Measurements from ENCODE around the gene ZFAND3. TPM values are rescaled to one million over a fixed set of nuclear protein-coding genes. Genes with fewer than 3 reads are reported as not detected.

ZFAND3 gene
- total and polyA plus RNA-seq, 3 donors from 2014 or later, result 104 to 329 (median 109) TPM

DNA sequence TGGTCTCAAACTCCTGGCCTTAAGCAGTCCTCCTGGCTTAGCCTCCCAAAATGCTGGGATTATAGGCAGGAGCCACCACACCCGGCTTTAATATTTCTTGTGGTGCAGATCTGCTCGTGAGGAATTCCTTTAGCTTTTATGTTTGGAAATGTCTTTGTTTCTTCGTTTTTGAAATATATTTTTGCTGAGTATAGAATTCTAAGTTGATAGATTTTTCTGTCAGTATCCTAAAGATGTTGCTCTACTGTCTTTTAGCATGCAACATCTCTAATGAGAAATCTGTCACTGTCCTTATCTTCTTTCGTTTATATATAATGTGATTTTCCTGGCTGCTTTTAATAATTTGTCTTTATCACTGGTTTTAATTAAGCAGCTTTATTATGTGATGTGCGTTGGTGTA, 75.1 kb downstream of the ZFAND3 start:
- no peak for TF ChIP-seq POLR2A (IDR thresholded peaks at IDR 0.05)
- TF ChIP-seq, protein P1, sequence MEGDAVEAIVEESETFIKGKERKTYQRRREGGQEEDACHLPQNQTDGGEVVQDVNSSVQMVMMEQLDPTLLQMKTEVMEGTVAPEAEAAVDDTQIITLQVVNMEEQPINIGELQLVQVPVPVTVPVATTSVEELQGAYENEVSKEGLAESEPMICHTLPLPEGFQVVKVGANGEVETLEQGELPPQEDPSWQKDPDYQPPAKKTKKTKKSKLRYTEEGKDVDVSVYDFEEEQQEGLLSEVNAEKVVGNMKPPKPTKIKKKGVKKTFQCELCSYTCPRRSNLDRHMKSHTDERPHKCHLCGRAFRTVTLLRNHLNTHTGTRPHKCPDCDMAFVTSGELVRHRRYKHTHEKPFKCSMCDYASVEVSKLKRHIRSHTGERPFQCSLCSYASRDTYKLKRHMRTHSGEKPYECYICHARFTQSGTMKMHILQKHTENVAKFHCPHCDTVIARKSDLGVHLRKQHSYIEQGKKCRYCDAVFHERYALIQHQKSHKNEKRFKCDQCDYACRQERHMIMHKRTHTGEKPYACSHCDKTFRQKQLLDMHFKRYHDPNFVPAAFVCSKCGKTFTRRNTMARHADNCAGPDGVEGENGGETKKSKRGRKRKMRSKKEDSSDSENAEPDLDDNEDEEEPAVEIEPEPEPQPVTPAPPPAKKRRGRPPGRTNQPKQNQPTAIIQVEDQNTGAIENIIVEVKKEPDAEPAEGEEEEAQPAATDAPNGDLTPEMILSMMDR (IDR thresholded peaks at IDR 0.05), result no peak
- Histone ChIP-seq H3K36me3 (ENCODE audit: low read depth, missing control alignments) (no peaks in the 10 kb centered on the region), H3K27me3 (no peaks in the 10 kb centered on the region), H3K4me1 (peaks cover 7% of the 10 kb centered on the region), H3K4me3 (no peak overlapping the region), H3K9me3 (no peaks in the 10 kb centered on the region), H3K27ac (no peak overlapping the region)
- WGBS, 2 donors, result 90 to 91% methylated on average over 5 of the region's 5 CpGs
- intact Hi-C loops (cut with DNase I; ENCODE audit: low total_unique reads), result no loop called here
- no peak for DNase-seq

DNA sequence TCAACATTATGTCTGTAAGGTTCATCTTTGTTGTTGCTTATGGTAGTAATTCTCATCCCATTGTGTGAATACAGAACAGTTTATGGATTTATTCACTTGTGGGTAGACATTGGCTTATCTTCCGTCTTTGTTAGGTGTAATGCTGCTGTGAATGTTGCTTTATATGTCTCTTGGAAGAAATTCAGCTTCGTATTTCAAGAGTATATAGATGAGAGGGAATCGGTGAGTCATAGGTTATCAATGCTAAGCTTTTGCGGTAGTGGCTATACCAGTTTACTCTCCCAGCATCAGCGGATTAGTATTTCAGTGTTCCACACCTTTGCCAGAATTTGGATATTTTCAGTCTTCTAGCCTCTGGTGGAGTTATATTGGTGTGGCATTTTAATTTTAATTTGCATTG, 77.8 kb downstream of the ZFAND3 start:
- DNase-seq, result no peak
- WGBS, 2 donors, result 93% methylated on average over 5 of the region's 5 CpGs
- H3K9me3 ChIP-seq, result no peaks in the 10 kb centered on the region
- no peaks in the 10 kb centered on the region for H3K4me1 ChIP-seq
- H3K27me3 ChIP-seq, result no peaks in the 10 kb centered on the region
- intact Hi-C loops (cut with DNase I; ENCODE audit: low total_unique reads), result no loop called here
- H3K27ac ChIP-seq, result no peak overlapping the region
- H3K4me3 ChIP-seq, result no peak overlapping the region
- no peaks in the 10 kb centered on the region for H3K36me3 ChIP-seq (ENCODE audit: low read depth, missing control alignments)
- TF ChIP-seq, protein P1 (IDR thresholded peaks at IDR 0.05), result no peak
- TF ChIP-seq POLR2A (IDR thresholded peaks at IDR 0.05), result no peak

DNA sequence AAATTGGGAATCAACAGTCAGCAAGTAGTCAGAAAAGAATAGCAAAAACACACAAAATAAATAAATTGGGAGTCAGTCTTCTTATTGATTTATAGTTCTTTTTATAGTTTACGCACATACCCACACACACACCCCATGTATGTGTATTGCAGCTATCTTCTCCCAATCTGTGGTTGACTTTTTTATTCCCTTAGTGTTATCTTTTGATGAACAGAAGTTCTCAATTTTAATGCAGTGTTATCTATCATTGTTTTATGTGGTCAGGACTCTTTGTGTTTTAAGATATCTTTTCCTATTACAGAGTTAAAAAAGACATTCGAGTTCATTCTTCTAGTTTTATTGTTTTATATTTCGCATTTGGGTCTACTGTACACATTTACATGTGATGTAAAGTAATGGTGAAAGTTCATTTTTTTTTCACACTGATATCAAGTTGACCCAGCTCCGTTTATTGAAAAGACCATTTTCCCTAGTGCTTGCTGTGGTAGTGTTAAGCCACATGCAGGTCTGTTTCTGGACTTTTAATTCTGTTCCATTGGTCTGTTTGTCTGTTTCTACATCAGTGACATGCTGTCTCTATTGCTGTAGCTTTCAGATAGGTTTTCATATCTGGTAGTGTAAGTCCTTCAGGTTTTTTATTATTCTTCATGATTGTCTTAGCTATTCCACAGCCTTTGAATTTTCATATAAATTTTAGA, 78.4 kb downstream of the ZFAND3 start:
- H3K27me3 ChIP-seq, result no peaks in the 10 kb centered on the region
- H3K4me1 ChIP-seq, result no peaks in the 10 kb centered on the region
- H3K36me3 ChIP-seq (ENCODE audit: low read depth, missing control alignments), result no peaks in the 10 kb centered on the region
- intact Hi-C loops (cut with DNase I; ENCODE audit: low total_unique reads), result no loop called here
- TF ChIP-seq, protein P1 (IDR thresholded peaks at IDR 0.05), result no peak
- no peak for TF ChIP-seq POLR2A (IDR thresholded peaks at IDR 0.05)
- H3K27ac ChIP-seq, result no peak overlapping the region
- no peaks in the 10 kb centered on the region for H3K9me3 ChIP-seq
- WGBS, 2 donors, result 78 to 90% methylated on average over 4 of the region's 4 CpGs
- no peak overlapping the region for H3K4me3 ChIP-seq
- no peak for DNase-seq

DNA sequence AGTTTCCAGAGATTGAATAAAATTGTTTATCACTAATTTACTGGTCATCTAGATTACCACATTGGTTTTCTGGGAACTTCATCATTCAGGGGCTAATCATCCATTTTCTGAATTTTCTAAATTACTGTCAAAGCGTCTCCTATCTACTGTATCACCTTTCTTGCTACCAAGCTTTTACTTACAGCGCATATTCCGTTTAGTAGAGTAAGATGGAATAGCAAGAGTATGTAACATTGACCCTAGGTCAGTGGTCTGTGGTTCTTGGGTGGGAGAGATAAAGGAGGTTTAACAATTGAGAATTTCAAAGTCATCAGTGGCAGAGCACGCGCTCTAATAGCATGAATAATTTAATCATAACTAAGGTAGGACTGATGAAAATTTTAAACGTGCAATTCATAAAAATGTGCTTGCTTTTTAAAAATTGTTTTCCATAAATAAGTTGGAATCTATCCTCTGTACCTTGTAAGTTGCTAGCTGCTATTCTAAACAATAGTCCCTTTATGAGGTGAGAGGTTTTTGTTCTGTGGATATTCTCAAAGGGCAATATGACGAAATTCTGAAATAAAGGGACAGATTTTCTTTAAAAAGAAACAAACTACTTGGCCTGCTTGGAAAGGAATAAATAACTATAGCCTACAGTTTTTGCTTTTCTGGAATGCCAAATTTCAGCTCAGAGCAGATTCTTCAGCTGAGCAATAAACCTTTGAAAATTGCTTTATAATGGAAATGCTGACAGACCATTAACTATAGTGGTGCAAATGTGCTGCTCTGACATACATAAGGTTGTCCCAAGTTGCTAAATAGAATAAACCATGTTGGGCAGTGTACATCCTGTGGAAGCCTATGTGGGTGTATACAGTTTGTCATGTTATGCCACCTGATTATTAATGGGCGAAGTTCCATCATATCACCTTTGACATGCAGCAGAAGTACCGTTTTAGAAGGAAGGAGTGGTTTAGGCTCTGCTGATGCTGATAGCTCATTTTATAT, 84.1 kb downstream of the ZFAND3 start:
- peaks cover 5% of the 10 kb centered on the region for H3K4me1 ChIP-seq
- no peak for DNase-seq
- no peaks in the 10 kb centered on the region for H3K36me3 ChIP-seq (ENCODE audit: low read depth, missing control alignments)
- 72 to 82% methylated on average over 9 of the region's 9 CpGs for WGBS, 2 donors
- TF ChIP-seq, protein P1 (IDR thresholded peaks at IDR 0.05), result no peak
- no peak for TF ChIP-seq POLR2A (IDR thresholded peaks at IDR 0.05)
- intact Hi-C loops (cut with DNase I; ENCODE audit: low total_unique reads), result no loop called here
- H3K4me3 ChIP-seq, result no peak overlapping the region
- H3K27me3 ChIP-seq, result no peaks in the 10 kb centered on the region
- H3K9me3 ChIP-seq, result no peaks in the 10 kb centered on the region
- H3K27ac ChIP-seq, result no peak overlapping the region

Measured in testis (tissue), 3 donors.